CD4-positive, alpha-beta memory T cell (primary cell): Measurements from ENCODE around the gene UCN3. TPM values are rescaled to one million over a fixed set of nuclear protein-coding genes. Genes with fewer than 3 reads are reported as not detected.

Experiments used
- CTCF ChIA-PET: fragments of 350-600 bp; sonication (Branson Sonifier 250); formaldehyde crosslinking; loops from one replicate; lab custom pipeline; 2021; ENCODE audit warnings: inconsistent platforms; ENCODE audit not compliant: partially characterized antibody; lab: Charles Lee
- POLR2A ChIA-PET: fragments of 350-600 bp; sonication (Branson Sonifier 250); formaldehyde crosslinking; loops from one replicate; lab custom pipeline; 2021; ENCODE audit not compliant: partially characterized antibody; lab: Charles Lee
- DNase-seq, 5 donors: peaks; one replicate each; pipeline versions ENCODE4 v3.0.0 to v3.0.0-alpha.2; 2020 to 2022; ENCODE audit warnings: mixed read lengths in 1 of 5
- H3K27ac ChIP-seq: one replicate; pipeline ENCODE4 v1.7.0; 2013; ENCODE audit warnings: low read depth, low read length
- H3K27me3 ChIP-seq: 2 replicates; pipeline ENCODE4 v1.7.0; 2013; ENCODE audit warnings: mild to moderate bottlenecking, low read length, moderate library complexity; ENCODE audit not compliant: insufficient read depth
- H3K36me3 ChIP-seq: 2 replicates; pipeline ENCODE4 v1.7.0; 2013; ENCODE audit warnings: mild to moderate bottlenecking, low read length, moderate library complexity; ENCODE audit not compliant: insufficient read depth
- H3K4me1 ChIP-seq: 2 replicates; pipeline ENCODE4 v1.7.0; 2013; ENCODE audit warnings: mild to moderate bottlenecking, low read length, moderate library complexity; ENCODE audit not compliant: insufficient read depth
- H3K4me3 ChIP-seq, 2 donors: one replicate each; pipeline ENCODE4 v1.7.0; 2013; ENCODE audit warnings: low read length in 2 of 2, mild to moderate bottlenecking in 1 of 2
- H3K9me3 ChIP-seq, 2 donors: one replicate each; pipeline ENCODE4 v1.7.0; 2013; ENCODE audit warnings: low read length in 2 of 2, control low read depth in 1 of 2; ENCODE audit not compliant: control insufficient read depth in 1 of 2
- H3K27ac Mint-ChIP-seq, 7 donors: one replicate each; pipeline ENCODE4 v1.8.0; 2020 to 2021; ENCODE audit warnings: mixed read lengths in 7 of 7, mild to moderate bottlenecking in 6 of 7, inconsistent platforms in 3 of 7, moderate library complexity in 3 of 7
- H3K27me3 Mint-ChIP-seq, 2 donors: one replicate each; pipeline ENCODE4 v1.8.0; 2020 to 2021; ENCODE audit warnings: mixed read lengths in 2 of 2
- H3K36me3 Mint-ChIP-seq, 2 donors: one replicate each; pipeline ENCODE4 v1.8.0; 2020 to 2021; ENCODE audit warnings: mixed read lengths in 2 of 2, inconsistent platforms in 1 of 2, mild to moderate bottlenecking in 1 of 2
- H3K4me1 Mint-ChIP-seq, 4 donors: one replicate each; pipeline ENCODE4 v1.8.0; 2020 to 2021; ENCODE audit warnings: mixed read lengths in 4 of 4, mild to moderate bottlenecking in 1 of 4
- H3K4me3 Mint-ChIP-seq, 8 donors: one replicate each; pipeline ENCODE4 v1.8.0; 2020 to 2021; ENCODE audit warnings: mixed read lengths in 8 of 8, mild to moderate bottlenecking in 7 of 8, moderate library complexity in 6 of 8, inconsistent platforms in 3 of 8
- H3K9me3 Mint-ChIP-seq, 8 donors: one replicate each; pipeline ENCODE4 v1.8.0; 2020 to 2021; ENCODE audit warnings: mixed read lengths in 8 of 8, mild to moderate bottlenecking in 5 of 8, inconsistent platforms in 3 of 8, moderate library complexity in 1 of 8
- intact Hi-C: fragments of 100-400 bp; cut with micrococcal nuclease; formaldehyde crosslinking; loops from one replicate; pipeline ENCODE4 v1.15.1; 2023
- polyA plus RNA-seq, 2 donors: library from polyadenylated mRNA; unstranded; fragments of 300-500 nt; fragmentation: Illumina TruSeq; gene quantifications; one replicate each; pipeline ENCODE4 v1.2.3, GENCODE V29; 2021
- total RNA-seq, 2 experiments: library from RNA; stranded (reverse); gene quantifications; one replicate each; pipeline ENCODE4 v1.2.3, GENCODE V29; 2021

The UCN3 gene
- total and polyA plus RNA-seq, 4 experiments from 2014 or later: not detected

DNA sequence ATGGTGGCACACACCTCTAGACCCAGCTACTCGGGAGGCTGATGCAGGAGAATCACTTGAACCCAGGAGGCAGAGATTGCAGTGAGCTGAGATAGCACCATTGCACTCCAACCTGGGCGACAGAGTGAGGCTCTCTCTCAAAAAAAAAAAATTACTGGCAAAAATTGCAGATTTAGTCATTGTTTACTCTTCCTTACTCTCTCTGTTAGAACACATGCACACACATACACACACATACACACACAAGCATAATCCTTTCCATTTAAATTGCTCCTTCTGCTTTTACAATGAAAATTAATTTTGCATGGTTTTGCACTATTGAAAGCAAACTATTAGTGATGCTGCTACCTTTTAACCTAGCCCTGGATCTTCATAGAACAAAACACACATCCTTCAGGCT is 15.4 kb upstream of the UCN3 start:
- intact Hi-C loops: no loop called here
- CTCF ChIA-PET: no interaction called here
- H3K4me1 Mint-ChIP-seq: peaks cover 0 to under 1% (median 0%) of the 10 kb centered on the region in 4 donors
- no peaks in the 10 kb centered on the region for H3K9me3 Mint-ChIP-seq
- no peak overlapping the region for H3K27ac Mint-ChIP-seq
- POLR2A ChIA-PET: no interaction called here
- H3K4me3 ChIP-seq: no peak overlapping the region
- no peak overlapping the region for H3K27ac ChIP-seq
- no peaks in the 10 kb centered on the region for H3K4me1 ChIP-seq
- no peaks in the 10 kb centered on the region for H3K9me3 ChIP-seq
- no peaks in the 10 kb centered on the region for H3K36me3 Mint-ChIP-seq
- H3K27me3 ChIP-seq: no peaks in the 10 kb centered on the region
- H3K27me3 Mint-ChIP-seq: peaks cover 2 to 4% of the 10 kb centered on the region in 2 donors
- DNase-seq: no peak
- H3K4me3 Mint-ChIP-seq: no peak overlapping the region
- H3K36me3 ChIP-seq: no peaks in the 10 kb centered on the region

- DNase-seq: no peak
- Histone ChIP-seq H3K4me3 (no peak overlapping the region), H3K9me3 (no peaks in the 10 kb centered on the region), H3K27me3 (no peaks in the 10 kb centered on the region), H3K36me3 (no peaks in the 10 kb centered on the region), H3K27ac (no peak overlapping the region), H3K4me1 (no peaks in the 10 kb centered on the region)
- no peaks in the 10 kb centered on the region for H3K36me3 Mint-ChIP-seq
- POLR2A ChIA-PET: no interaction called here
- H3K27ac Mint-ChIP-seq: no peak overlapping the region
- H3K9me3 Mint-ChIP-seq: peaks cover 0 to 2% (median 0%) of the 10 kb centered on the region in 8 donors
- H3K4me1 Mint-ChIP-seq: peaks cover 0 to 6% (median 2%) of the 10 kb centered on the region in 4 donors
- intact Hi-C loops: no loop called here
- H3K4me3 Mint-ChIP-seq: no peak overlapping the region
- CTCF ChIA-PET: no interaction called here
- H3K27me3 Mint-ChIP-seq: peaks cover 2 to 8% of the 10 kb centered on the region in 2 donors
Observed at GRCh38 chr10:5354068-5354467, 10.7 kb upstream of the UCN3 start.

- H3K4me3 Mint-ChIP-seq: no peak overlapping the region
- intact Hi-C loops: no loop called here
- H3K4me3 ChIP-seq: no peak overlapping the region
- no peak overlapping the region for H3K27ac Mint-ChIP-seq
- H3K27me3 ChIP-seq: no peaks in the 10 kb centered on the region
- peaks cover 0 to 2% (median 0%) of the 10 kb centered on the region in 8 donors for H3K9me3 Mint-ChIP-seq
- POLR2A ChIA-PET: no interaction called here
- peaks cover 0 to 6% (median 2%) of the 10 kb centered on the region in 4 donors for H3K4me1 Mint-ChIP-seq
- no peaks in the 10 kb centered on the region for H3K9me3 ChIP-seq
- no peaks in the 10 kb centered on the region for H3K4me1 ChIP-seq
- H3K36me3 Mint-ChIP-seq: no peaks in the 10 kb centered on the region
- H3K36me3 ChIP-seq: no peaks in the 10 kb centered on the region
- CTCF ChIA-PET: no interaction called here
- DNase-seq: no peak
- no peak overlapping the region for H3K27ac ChIP-seq
- peaks cover 2 to 8% of the 10 kb centered on the region in 2 donors for H3K27me3 Mint-ChIP-seq
Observed at GRCh38 chr10:5355594-5356301, 9.0 kb upstream of the UCN3 start.

- H3K27me3 Mint-ChIP-seq: peaks cover 2 to 8% of the 10 kb centered on the region in 2 donors
- peaks cover 0 to 2% (median 0%) of the 10 kb centered on the region in 8 donors for H3K9me3 Mint-ChIP-seq
- Histone ChIP-seq H3K27ac (no peak overlapping the region), H3K4me3 (no peak overlapping the region), H3K36me3 (no peaks in the 10 kb centered on the region), H3K27me3 (no peaks in the 10 kb centered on the region), H3K9me3 (no peaks in the 10 kb centered on the region), H3K4me1 (no peaks in the 10 kb centered on the region)
- no peak for DNase-seq
- POLR2A ChIA-PET: no interaction called here
- H3K4me3 Mint-ChIP-seq: no peak overlapping the region
- CTCF ChIA-PET: no interaction called here
- intact Hi-C loops: no loop called here
- H3K4me1 Mint-ChIP-seq: peaks cover 0 to 6% (median 2%) of the 10 kb centered on the region in 4 donors
- H3K27ac Mint-ChIP-seq: no peak overlapping the region
- H3K36me3 Mint-ChIP-seq: no peaks in the 10 kb centered on the region
Observed at GRCh38 chr10:5356302-5356763, 8.4 kb upstream of the UCN3 start.

DNA sequence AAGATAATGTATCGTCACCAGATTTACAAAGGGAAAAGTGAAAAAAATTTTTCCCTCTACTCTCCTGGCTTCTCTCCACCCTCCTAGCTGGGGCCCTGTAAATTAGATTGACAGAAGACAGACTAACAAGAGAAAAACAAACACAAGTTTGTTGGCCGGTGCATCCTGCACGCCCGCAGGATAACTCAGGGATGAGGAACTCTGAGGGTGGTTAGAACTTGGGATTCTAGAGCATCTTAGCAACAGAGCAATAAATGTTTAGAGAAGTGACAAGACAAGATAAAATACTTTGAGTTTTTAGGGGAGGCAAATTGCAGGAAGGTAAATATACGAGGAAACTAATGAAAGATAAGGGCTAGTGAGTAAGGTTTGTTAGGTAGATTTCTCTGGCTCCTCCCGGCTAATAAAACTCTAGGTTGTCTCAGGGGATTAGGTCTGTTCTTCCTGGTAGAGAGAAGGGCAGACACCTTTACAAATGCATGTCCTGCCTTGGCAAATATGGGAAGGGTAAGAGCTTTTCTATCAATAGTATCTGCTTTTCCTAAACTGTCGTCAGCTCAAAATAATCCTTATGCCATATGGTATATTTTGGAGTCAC is 4.3 kb upstream of the UCN3 start:
- ChIA-PET POLR2A (no interaction called here), CTCF (no interaction called here)
- H3K36me3 Mint-ChIP-seq: no peaks in the 10 kb centered on the region
- peaks cover 0 to 7% of the 10 kb centered on the region in 2 donors for H3K27me3 Mint-ChIP-seq
- no peaks in the 10 kb centered on the region for H3K36me3 ChIP-seq
- H3K4me1 Mint-ChIP-seq: peaks cover 0 to 4% (median 2%) of the 10 kb centered on the region in 4 donors
- intact Hi-C loops: no loop called here
- H3K27ac Mint-ChIP-seq: no peak overlapping the region
- H3K9me3 ChIP-seq: no peaks in the 10 kb centered on the region
- no peak for DNase-seq
- no peaks in the 10 kb centered on the region for H3K27me3 ChIP-seq
- H3K27ac ChIP-seq: no peak overlapping the region
- H3K9me3 Mint-ChIP-seq: no peaks in the 10 kb centered on the region
- H3K4me3 ChIP-seq: no peak overlapping the region
- no peak overlapping the region for H3K4me3 Mint-ChIP-seq
- no peaks in the 10 kb centered on the region for H3K4me1 ChIP-seq

DNA sequence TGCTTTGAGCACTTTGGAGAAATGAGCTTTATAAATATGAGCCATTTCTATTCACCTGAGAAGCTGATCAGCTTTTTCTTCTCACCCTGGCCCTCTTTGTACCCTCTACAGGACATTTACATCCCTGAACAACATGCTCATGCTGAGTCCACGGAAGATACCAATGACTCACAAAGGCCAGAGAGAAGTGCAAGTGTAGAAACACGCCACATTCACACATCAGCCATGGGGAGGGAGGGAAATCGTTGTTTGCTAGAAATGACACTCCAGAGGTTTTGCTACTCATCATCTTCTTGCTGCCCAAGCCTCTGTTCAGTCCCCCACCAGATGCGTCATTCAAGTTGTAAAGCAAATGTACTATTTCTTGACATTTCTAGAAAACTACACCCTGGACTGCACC is 2.8 kb upstream of the UCN3 start:
- Histone ChIP-seq H3K36me3 (no peaks in the 10 kb centered on the region), H3K9me3 (no peaks in the 10 kb centered on the region), H3K4me1 (no peaks in the 10 kb centered on the region), H3K27ac (no peak overlapping the region), H3K27me3 (no peaks in the 10 kb centered on the region), H3K4me3 (no peak overlapping the region)
- Mint-ChIP-seq H3K9me3 (no peaks in the 10 kb centered on the region), H3K36me3 (no peaks in the 10 kb centered on the region), H3K4me1 (peaks cover 0 to 7% (median under 1%) of the 10 kb centered on the region in 4 donors), H3K4me3 (no peak overlapping the region), H3K27ac (no peak overlapping the region), H3K27me3 (peaks cover 0 to 7% of the 10 kb centered on the region in 2 donors)
- intact Hi-C loops: no loop called here
- DNase-seq: no peak
- ChIA-PET CTCF (no interaction called here), POLR2A (no interaction called here)

DNA sequence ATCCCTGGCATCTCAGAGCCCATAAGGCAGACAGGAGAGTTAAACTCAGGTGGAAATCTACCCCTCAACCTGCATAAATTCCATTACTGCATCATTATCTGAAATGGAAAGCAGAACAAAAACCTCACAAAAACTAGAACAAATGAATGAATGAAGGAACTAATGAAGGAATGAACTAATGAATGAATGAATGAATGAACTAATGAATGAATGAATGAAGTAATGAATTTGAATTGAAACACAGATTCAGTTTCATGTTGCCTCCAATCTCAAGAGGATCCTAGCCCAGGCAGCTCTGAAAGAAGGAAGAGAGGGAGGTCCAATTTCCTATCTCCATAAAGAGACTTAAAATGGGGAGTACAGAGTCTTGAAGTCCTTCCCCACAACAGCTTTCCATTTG is 1.9 kb upstream of the UCN3 start:
- Histone ChIP-seq H3K9me3 (no peaks in the 10 kb centered on the region), H3K4me1 (no peaks in the 10 kb centered on the region), H3K27ac (no peak overlapping the region), H3K4me3 (no peak overlapping the region), H3K27me3 (no peaks in the 10 kb centered on the region), H3K36me3 (no peaks in the 10 kb centered on the region)
- peaks cover 0 to 7% (median 0%) of the 10 kb centered on the region in 4 donors for H3K4me1 Mint-ChIP-seq
- ChIA-PET POLR2A (no interaction called here), CTCF (no interaction called here)
- peaks cover 0 to 5% of the 10 kb centered on the region in 2 donors for H3K27me3 Mint-ChIP-seq
- DNase-seq: no peak
- H3K27ac Mint-ChIP-seq: no peak overlapping the region
- H3K9me3 Mint-ChIP-seq: no peaks in the 10 kb centered on the region
- intact Hi-C loops: no loop called here
- H3K4me3 Mint-ChIP-seq: no peak overlapping the region
- H3K36me3 Mint-ChIP-seq: no peaks in the 10 kb centered on the region
